Stimulated activated CD4-positive, alpha-beta T cell treated with anti-CD3 and anti-CD28 coated beads, Interleukin-4, amount 100 ng/mL, for 24 hours (primary cell): Measurements from ENCODE around the gene ZNF148.
"Not testable (repeated sequence)": the region's sequence is repeated elsewhere in the genome, so short reads cannot be mapped to it uniquely, and the experiment has no call there.

Source experiments
- DNase-seq: peaks from one replicate; pipeline ENCODE4 v3.0.0-alpha.2; 2020

Gene ZNF148

GRCh38 chr3:125375950-125376679, 990 bp upstream of the ZNF148 start:
- DNase-seq: no peak

DNA sequence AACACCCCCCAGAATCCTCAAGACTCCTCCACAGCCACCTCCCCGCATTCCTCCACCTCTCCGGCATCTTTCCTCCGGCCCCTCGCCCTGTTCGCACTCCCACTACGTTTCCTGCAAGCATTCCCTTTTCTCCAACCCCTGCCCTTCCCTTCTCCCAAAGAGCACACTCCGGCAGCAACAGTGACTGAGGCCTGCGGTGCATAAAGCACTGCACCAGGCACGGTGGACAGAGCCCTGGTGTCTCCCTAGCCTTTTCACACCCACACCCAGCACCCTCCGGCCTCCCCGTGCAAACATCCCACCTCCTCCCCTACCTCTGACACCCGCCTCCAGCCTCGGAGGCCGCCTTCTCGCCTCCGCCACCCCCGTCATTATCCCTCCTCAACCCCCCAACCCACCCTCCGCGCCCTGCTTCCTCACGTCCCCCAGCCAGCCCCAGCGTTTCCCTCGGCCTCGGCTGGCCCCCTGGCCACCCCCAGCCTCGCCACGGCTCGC, 577 bp downstream of the ZNF148 start:
- DNase-seq: peak; percentile 29

GRCh38 chr3:125367403-125368230, 7.5 kb downstream of the ZNF148 start:
- DNase-seq: no peak

DNA sequence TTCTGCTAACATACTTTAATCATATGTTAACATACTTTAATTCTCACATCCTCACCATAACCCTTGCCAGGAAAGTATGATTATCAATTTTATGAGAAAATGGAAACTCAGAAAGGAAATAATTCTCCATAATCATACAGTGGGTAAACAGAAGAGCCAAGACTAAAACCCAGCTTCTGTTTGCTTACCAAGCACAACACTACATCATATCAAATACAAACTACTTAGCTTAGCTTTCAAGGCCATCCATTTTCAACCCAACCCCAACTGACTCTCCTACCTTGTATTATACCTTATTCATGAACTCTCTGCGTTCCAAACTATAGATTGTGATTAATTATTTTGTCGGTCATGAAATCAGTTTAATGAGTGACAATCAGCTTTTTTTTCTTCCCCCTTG, 9.0 kb downstream of the ZNF148 start:
- no peak for DNase-seq

DNA sequence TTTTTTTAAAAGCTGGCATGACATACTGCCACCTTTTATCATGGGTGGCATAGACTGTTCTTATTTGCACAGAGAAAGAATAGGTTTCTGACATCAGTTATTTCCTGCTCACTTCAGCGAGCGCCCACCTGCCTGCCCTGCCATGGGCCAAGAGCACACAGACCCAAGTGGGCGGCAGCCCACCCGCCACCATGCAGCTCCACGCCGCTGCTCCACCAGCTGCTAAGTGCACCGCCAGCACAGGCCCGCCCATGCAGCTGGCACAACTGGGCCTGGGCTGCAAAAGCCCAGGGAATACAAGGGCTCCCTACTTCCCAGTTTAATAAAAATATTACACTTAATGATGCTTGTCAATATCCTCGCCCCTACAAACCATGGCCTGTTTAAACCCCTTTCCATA, 15.4 kb downstream of the ZNF148 start:
- DNase-seq: no peak

GRCh38 chr3:125358923-125359322, 16.2 kb downstream of the ZNF148 start:
- DNase-seq: no peak

DNA sequence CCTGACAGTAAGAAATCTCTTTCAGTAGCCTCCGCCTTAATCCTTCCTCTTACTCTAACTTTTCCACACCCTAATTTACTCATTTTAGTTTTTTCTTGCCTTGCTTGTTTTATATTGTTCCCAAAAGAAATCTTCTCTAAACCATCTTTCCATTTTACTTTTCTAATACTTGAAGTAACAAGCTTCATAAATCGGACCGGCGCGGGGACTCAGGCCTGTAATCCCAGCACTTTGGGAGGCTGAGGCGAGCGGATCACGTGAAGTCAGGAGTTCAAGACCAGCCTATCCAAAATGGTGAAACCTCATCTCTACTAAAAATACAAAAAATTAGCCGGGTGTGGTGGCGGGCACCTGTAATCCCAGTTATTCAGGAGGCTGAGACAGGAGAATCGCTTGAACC, 17.3 kb downstream of the ZNF148 start:
- DNase-seq: no peak

DNA sequence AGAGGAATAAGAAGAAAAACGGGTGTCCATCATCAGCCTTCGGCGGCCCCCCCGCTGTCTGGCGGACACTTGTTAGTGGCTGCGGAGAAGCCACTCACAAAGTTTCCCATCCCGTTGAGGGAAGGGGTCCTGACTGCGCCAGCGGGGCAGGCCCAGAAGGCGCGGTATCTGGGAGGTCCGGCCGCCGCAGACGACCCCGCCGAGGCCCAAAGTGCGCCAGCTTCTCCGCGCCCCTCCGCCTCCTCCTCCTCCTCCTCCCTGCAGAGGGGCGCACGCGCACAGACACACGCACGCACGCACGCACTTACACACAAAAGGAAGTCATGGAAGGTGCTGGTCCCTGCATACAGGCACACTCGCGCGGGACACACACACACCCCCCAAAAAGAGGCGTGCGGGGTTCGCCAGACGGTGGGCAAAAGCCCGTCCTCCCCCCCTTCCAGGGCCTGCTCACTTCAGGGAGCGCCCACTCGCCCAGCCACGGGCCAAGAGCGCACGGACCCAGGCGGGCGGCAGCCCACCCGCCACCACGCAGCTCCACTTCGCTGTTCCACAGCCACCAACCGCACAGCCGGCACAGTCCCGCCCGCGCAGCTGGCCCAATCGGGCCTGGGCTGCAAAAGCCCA, 18.0 kb downstream of the ZNF148 start:
- peak; percentile 58 for DNase-seq

GRCh38 chr3:125356140-125357026, 18.7 kb downstream of the ZNF148 start:
- DNase-seq: no peak

- no peak for DNase-seq
Measured at GRCh38 chr3:125353659-125354058, 21.5 kb downstream of the ZNF148 start.

DNA sequence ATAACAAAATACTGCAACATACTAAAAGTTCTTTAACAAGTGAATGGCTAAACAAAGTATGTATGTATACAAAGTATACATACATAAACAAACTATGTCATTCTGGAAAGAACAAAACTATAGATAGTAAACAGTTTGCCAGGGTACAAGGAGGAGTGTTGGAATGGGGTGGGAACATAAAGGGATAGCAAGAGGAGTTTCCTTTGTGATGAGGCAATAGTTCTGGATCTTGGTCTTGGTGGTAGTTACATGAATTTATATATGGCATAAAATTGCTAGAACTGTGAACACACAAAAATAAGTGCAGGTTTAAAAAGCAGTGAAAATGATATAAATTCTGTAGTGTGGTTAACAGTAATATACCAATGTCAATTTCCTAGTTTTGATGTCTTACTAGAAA, 22.0 kb downstream of the ZNF148 start:
- DNase-seq: no peak

DNA sequence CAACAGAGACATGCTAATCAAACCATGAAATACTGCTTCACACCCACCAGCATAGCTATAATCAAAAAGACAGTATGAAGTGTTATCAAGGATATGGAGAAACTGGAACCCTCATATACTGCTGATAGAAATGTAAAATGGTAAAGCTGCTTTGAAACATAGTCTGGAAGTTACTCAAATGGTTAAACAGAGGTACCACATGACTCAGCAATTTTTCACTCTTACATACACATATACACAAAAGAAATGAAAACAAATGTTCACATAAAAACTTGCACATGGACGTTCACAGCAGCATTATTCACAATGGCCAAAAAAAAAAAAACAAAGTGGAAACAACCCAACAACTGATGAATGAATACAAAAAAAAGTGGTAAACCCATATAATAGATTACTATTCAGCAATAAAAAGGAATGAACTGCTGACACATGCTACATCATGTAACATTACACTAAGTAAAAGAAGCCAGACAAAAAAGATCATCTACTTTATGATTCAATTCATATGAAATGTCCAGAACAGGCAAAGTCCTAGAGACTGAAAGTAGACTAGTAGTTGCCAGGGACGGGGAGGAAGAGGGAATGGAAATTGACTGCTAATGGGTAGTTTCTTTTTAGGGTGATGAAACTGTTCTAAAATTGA, 23.2 kb downstream of the ZNF148 start:
- no peak for DNase-seq

DNA sequence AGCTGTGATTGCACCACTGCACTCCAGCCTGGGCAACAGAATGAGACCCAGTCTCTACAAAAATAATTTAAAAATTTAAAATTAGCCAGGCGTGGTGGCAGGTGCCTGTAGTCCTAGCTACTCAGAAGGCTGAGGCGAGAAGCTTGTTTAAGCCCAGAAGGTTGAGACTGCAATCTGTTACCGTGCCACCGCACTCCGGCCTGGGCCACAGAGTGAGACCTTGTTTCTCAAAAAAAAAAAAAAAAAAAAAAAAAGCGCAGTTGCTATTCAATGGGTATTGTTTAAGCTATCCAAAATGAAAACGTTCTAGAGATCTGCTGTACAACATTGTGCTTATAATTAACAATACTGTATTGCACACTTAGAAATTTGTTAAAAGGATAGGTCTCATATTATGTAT, 24.0 kb downstream of the ZNF148 start:
- no peak for DNase-seq

DNA sequence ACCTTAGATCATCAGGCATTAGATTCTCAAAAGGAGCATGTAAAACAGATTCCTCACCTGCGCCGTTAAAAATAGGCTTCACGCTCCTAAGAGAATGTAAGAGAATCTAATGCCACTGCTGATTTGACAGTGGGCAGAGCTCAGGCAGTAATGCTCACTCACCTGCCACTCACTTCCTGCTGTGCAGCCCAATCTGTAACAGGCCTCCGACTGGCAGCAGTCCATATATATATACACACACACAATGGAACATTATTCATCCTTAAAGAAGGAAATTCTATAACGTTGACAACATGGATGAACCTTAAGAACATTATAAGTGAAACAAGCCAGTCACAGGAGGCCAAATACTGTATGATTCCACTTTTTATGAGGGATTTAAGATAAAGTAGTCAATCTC, 24.5 kb downstream of the ZNF148 start:
- DNase-seq: no peak

DNA sequence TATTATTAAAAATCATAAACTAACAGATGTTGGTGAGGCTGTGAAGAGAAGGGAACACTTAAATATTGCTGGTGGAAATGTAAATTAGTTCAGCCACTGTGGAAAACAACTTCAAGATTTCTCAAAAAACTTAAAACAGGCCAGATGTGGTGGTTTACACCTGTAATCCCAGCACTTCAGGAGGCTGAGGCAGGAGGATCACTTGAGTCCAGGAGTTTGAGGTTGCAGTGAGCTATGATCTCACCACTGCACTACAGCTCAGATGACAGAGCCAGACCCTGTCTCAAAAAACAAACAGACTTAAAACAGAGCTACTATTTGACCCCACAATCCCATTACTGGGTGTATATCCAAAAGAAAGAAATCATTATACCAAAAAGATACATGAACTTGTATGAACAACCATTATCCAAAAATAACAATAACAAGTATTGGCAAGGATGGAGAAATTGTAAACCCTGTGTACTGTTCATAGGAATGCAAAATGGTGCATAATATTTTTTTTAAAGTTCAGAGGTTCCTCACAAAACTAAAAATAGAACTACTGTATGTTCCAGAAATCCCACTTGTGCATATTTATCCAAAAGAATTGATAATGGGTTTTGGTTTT, 25.5 kb downstream of the ZNF148 start:
- DNase-seq: no peak

- DNase-seq: no peak
Measured at GRCh38 chr3:125349055-125349454, 26.1 kb downstream of the ZNF148 start.

GRCh38 chr3:125343367-125343766, 31.8 kb downstream of the ZNF148 start:
- not testable (repeated sequence) for DNase-seq

GRCh38 chr3:125340121-125340520, 35.0 kb downstream of the ZNF148 start:
- DNase-seq: no peak

DNA sequence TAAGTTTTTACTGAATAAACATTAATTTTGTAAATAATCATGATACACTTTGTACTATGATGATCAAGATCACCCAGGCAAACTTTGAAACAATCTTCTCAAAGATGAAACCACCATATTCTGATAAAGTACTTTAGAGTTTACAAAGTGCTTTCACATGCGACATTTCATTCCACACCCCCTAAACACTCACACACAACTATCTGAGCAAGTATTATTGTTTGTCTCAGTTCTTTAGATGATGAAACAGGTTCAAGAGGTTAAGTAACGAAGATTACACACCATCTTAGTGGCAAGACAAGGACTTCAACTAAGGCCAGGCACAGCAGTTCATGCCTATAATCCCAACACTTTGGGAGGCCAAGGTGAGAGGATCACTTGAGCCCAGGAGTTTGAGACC, 37.6 kb downstream of the ZNF148 start:
- no peak for DNase-seq

GRCh38 chr3:125334675-125335560, 40.2 kb downstream of the ZNF148 start:
- no peak for DNase-seq

GRCh38 chr3:125332504-125332903, 42.6 kb downstream of the ZNF148 start:
- DNase-seq: no peak
